ENCODE data around the gene PRR16. TPM values are rescaled to one million over a fixed set of nuclear protein-coding genes. Genes with fewer than 3 reads are reported as not detected.
"Not testable (repeated sequence)": the region's sequence is repeated elsewhere in the genome, so short reads cannot be mapped to it uniquely, and the experiment has no call there.

Gene PRR16
- total RNA-seq, 8 experiments from 2014 or later = 0.45 to 3.4 (median 1.3) TPM; not detected in 1

- ATAC-seq (replicated peaks in 6 of 8); in situ Hi-C loops (cut with MboI; ENCODE audit: low pct_unique_long_range_greater_than_20kb in 2 of 9, low sequenced_read_pairs in 9 of 9, unreplicated experiment in 9 of 9); H3K4me1 ChIP-seq (replicated peaks in 1 of 2); H3K27ac ChIP-seq; H3K4me3 ChIP-seq: not testable (repeated sequence)
- WGBS, 10 experiments = 0 to 86% (median 48%) methylated on average over 1 to 5 of the region's 16 CpGs; no CpG with 5 or more reads in 2 of the 10 experiments
Observed at GRCh38 chr5:120702817-120703538, 238.9 kb downstream of the PRR16 start.

GRCh38 chr5:120703918-120704587 lies 240.0 kb downstream of the PRR16 start:
- in situ Hi-C loops (cut with MboI; ENCODE audit: low pct_unique_long_range_greater_than_20kb in 2 of 9, low sequenced_read_pairs in 9 of 9, unreplicated experiment in 9 of 9) = no loop called here
- 0 to 100% (median 38%) methylated on average over 1 of the region's 1 CpG; no CpG with 5 or more reads in 3 of the 10 experiments for WGBS, 10 experiments
- Histone ChIP-seq H3K4me1 (replicated peaks in 1 of 2) (peaks cover 2 to 8% of the 10 kb centered on the region in 2 donors), H3K4me3 (no peak overlapping the region), H3K27ac (no peak overlapping the region)
- no peak for ATAC-seq (replicated peaks in 6 of 8)

- peak in 3 of 8 experiments; percentile 18 to 29 (median 23) for ATAC-seq (replicated peaks in 6 of 8)
- H3K4me1 ChIP-seq (replicated peaks in 1 of 2) = peaks cover 2 to 8% of the 10 kb centered on the region in 2 donors
- H3K4me3 ChIP-seq = no peak overlapping the region
- no peak overlapping the region for H3K27ac ChIP-seq
- in situ Hi-C loops (cut with MboI; ENCODE audit: low pct_unique_long_range_greater_than_20kb in 2 of 9, low sequenced_read_pairs in 9 of 9, unreplicated experiment in 9 of 9) = no loop called here
Observed at GRCh38 chr5:120706877-120707276, 242.8 kb downstream of the PRR16 start.

GRCh38 chr5:120717381-120717780 lies 253.3 kb downstream of the PRR16 start:
- no peak overlapping the region for H3K4me3 ChIP-seq
- in situ Hi-C loops (cut with MboI; ENCODE audit: low pct_unique_long_range_greater_than_20kb in 2 of 9, low sequenced_read_pairs in 9 of 9, unreplicated experiment in 9 of 9) = no loop called here
- WGBS, 10 experiments = 24 to 100% (median 76%) methylated on average over 2 to 3 of the region's 3 CpGs
- no peak for ATAC-seq (replicated peaks in 6 of 8)
- H3K27ac ChIP-seq = no peak overlapping the region
- H3K4me1 ChIP-seq (replicated peaks in 1 of 2) = no peaks in the 10 kb centered on the region

- H3K4me3 ChIP-seq = no peak overlapping the region
- H3K27ac ChIP-seq = no peak overlapping the region
- in situ Hi-C loops (cut with MboI; ENCODE audit: low pct_unique_long_range_greater_than_20kb in 2 of 9, low sequenced_read_pairs in 9 of 9, unreplicated experiment in 9 of 9) = no loop called here
- H3K4me1 ChIP-seq (replicated peaks in 1 of 2) = no peaks in the 10 kb centered on the region
- ATAC-seq (replicated peaks in 6 of 8) = no peak
Observed at GRCh38 chr5:120730214-120730613, 266.1 kb downstream of the PRR16 start.

- Histone ChIP-seq H3K4me3 (no peak overlapping the region), H3K4me1 (replicated peaks in 1 of 2) (no peaks in the 10 kb centered on the region), H3K27ac (no peak overlapping the region)
- 8 to 80% (median 40%) methylated on average over 1 to 4 of the region's 4 CpGs for WGBS, 10 experiments
- ATAC-seq (replicated peaks in 6 of 8) = peak in 2 of 8 experiments; percentile 33 to 36
- in situ Hi-C loops (cut with MboI; ENCODE audit: low pct_unique_long_range_greater_than_20kb in 2 of 9, low sequenced_read_pairs in 9 of 9, unreplicated experiment in 9 of 9) = no loop called here
Observed at GRCh38 chr5:120734033-120734432, 269.9 kb downstream of the PRR16 start.

GRCh38 chr5:120735076-120735475 lies 271.0 kb downstream of the PRR16 start:
- Histone ChIP-seq H3K27ac (no peak overlapping the region), H3K4me3 (no peak overlapping the region), H3K4me1 (replicated peaks in 1 of 2) (no peaks in the 10 kb centered on the region)
- WGBS, 10 experiments = 10 to 96% (median 86%) methylated on average over 1 to 2 of the region's 2 CpGs; no CpG with 5 or more reads in 1 of the 10 experiments
- in situ Hi-C loops (cut with MboI; ENCODE audit: low pct_unique_long_range_greater_than_20kb in 2 of 9, low sequenced_read_pairs in 9 of 9, unreplicated experiment in 9 of 9) = no loop called here
- ATAC-seq (replicated peaks in 6 of 8) = no peak

All from motor neuron (in vitro differentiated cells).